Tibial nerve (tissue), 4 donors: ENCODE results near the gene HS3ST3B1.

Experiments used
- EP300 ChIP-seq, 2 donors: sonication (generic); formaldehyde crosslinking; IDR thresholded peaks; one replicate each; pipeline ENCODE4 v1.6.1; 2017; ENCODE audit warnings: antibody characterized with exemption in 2 of 2, mild to moderate bottlenecking in 1 of 2
- POLR2A ChIP-seq, 2 donors: fragments of 450-650 bp; IDR thresholded peaks; one replicate each; pipeline ENCODE4 v1.6.1; 2017; ENCODE audit warnings: antibody characterized with exemption in 2 of 2, mild to moderate bottlenecking in 2 of 2, moderate library complexity in 2 of 2
- TF ChIP-seq, protein P1 (sequence below), 5 experiments: fragments of 200-600 bp in 3 of 5; fragments of 450-650 bp in 2 of 5; sonication (generic) in 3 of 5; IDR thresholded peaks; one replicate each; pipeline ENCODE4 v1.5.1; 2016 to 2019; ENCODE audit warnings: antibody characterized with exemption in 5 of 5, mild to moderate bottlenecking in 3 of 5, moderate library complexity in 2 of 5

DNA sequence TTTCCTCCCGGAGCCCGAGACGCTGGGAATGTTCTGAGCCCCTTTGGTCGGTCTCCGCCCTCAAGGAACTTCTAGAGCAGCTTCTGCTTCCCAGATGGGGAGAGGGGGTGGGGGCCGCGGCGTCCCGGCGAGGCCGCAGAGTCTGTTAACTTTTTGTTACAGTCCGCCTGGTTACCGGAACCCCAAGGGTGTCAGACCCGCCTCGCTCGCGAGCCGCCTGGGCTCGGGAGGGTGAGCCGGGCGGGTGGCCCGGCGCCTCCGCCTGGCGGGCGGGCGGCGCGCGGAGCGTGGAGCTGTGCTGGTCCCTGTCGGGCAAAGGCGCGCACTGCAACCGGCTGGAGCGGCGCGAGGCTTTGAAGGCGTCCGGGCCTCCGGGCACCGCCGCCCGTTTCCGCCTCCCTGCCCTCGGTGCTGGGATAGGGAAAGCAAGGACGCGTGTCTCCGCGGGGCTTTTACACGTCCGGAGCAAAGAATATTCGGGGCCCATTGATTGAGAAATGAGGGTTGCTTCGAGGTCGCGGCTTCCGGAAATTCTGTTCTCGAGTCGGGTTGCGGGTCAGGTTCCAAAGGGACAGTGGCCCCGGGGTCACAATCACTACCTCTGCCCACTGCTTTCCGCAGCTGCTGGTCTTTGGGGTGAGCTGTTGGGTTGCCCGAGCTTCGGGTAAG is 1.7 kb downstream of the HS3ST3B1 start:
- TF ChIP-seq POLR2A (IDR thresholded peaks at IDR 0.05) = no peak
- TF ChIP-seq, protein P1, sequence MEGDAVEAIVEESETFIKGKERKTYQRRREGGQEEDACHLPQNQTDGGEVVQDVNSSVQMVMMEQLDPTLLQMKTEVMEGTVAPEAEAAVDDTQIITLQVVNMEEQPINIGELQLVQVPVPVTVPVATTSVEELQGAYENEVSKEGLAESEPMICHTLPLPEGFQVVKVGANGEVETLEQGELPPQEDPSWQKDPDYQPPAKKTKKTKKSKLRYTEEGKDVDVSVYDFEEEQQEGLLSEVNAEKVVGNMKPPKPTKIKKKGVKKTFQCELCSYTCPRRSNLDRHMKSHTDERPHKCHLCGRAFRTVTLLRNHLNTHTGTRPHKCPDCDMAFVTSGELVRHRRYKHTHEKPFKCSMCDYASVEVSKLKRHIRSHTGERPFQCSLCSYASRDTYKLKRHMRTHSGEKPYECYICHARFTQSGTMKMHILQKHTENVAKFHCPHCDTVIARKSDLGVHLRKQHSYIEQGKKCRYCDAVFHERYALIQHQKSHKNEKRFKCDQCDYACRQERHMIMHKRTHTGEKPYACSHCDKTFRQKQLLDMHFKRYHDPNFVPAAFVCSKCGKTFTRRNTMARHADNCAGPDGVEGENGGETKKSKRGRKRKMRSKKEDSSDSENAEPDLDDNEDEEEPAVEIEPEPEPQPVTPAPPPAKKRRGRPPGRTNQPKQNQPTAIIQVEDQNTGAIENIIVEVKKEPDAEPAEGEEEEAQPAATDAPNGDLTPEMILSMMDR (IDR thresholded peaks at IDR 0.05) = peak; percentile 87 to 95 (median 92)
- TF ChIP-seq EP300 (IDR thresholded peaks at IDR 0.05) = no peak
